Measurements from ENCODE around the gene PIP5K1B.

DNA sequence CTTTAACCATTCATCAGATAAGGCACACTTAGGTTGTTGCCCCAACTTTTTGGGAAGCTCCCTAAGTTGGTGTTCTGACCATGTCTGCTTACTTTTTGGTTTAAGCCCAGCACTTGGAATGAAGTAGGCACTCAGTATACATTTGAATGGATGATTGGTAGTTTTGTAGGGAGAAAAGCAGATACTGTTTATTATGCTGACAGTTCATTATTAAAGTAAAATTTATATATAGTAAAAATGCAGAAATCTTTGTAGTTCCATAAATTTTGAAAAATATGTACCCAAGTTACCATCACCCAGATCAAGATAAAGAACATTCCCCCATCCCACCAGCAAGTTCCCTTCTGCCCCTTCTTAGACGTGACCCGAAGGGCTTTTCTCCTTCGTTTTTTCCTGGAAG, 273.5 kb downstream of the PIP5K1B start:
- TF ChIP-seq CTCF (conservative IDR thresholded peaks at IDR 0.05 in 1 of 2, IDR thresholded peaks at IDR 0.05 in 1 of 2; ENCODE audit: extremely low read depth in 1 of 2, insufficient read depth in 1 of 2, low read depth in 1 of 2, low read length in 2 of 2) (no peak), EZH2 (IDR thresholded peaks at IDR 0.05; ENCODE audit: borderline replicate concordance, low read length) (no peak)

Measured in mammary epithelial cell (primary cell).